NCI-H1694 treated with DMSO at 0.1 percent for 48 hours (cell line): ENCODE results near the gene GRB2.
"Not testable (repeated sequence)": the region's sequence is repeated elsewhere in the genome, so short reads cannot be mapped to it uniquely, and the experiment has no call there.

ENCODE experiments used
- DNase-seq: peaks from one replicate; lab custom pipeline; 2025; lab: John Stamatoyannopoulos, UW

GRB2 gene

GRCh38 chr17:75405365-75406221, at the start of gene GRB2:
Gene GRB2 (minus strand): TSS chr17:75405678. CDS start chr17:75393628, 12,050 bp downstream.
- peak; percentile 87 for DNase-seq

DNA sequence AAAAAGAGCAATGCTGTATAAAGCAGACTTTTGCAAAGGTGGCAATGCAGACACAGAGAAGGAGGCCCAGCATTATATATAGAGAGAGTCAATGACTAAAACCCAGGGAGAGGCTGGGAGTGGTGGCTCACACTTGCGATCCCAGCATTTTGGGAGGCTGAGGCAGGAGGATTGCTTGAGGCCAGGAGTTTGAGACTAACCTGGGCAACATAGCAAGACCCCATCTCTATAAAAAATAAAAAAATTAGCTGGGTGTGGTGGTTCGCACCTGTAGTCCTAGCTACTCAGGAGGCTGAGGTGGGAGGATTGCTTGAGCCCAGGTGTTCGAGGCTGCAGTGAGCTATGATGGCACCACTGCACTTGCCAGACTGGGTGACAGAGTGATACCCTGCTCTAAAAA, 49.2 kb upstream of the GRB2 start:
- DNase-seq: not testable (repeated sequence)

DNA sequence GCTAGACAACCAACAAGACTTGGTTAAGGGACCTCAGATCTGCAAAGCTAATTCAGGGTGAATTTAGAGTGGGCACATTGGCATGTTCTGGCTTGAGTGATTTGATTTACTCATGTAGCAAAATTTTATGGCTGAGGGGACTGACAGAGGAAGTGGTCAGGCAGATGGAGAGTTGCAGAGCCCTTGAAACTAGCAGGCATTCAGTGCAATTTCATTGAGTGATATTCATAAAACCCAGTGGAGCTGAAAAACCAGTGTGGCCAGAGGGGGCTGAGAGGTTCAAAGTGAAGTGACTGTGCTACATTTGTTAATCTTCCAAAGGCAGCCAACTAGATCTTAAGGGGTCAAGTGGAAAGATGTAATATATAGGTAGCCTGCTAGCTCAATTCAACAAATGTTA, 48.7 kb upstream of the GRB2 start:
- no peak for DNase-seq

- DNase-seq: no peak
Measured at GRCh38 chr17:75450270-75450669, 44.8 kb upstream of the GRB2 start.

GRCh38 chr17:75447951-75448856, 42.7 kb upstream of the GRB2 start:
- no peak for DNase-seq

DNA sequence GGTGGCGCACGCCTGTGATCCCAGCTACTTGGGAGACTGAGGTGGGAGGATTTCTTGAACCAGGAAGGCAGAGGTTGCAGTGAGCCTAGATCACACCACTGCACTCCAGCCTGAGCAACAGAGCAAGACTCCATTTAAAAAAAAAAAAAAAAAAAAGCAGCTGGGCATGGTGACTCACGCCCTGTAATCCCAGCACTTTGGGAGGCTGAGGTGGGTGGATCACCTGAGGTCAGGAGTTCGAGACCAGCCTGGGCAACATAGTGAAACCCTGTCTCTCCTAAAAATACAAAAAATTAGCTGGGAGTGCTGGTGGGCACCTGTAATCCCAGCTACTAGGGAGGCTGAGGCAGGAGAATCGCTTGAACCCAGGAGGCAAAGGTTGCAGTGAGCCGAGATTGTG, 40.4 kb upstream of the GRB2 start:
- DNase-seq: not testable (repeated sequence)

- no peak for DNase-seq
Measured at GRCh38 chr17:75445296-75445695, 39.8 kb upstream of the GRB2 start.

DNA sequence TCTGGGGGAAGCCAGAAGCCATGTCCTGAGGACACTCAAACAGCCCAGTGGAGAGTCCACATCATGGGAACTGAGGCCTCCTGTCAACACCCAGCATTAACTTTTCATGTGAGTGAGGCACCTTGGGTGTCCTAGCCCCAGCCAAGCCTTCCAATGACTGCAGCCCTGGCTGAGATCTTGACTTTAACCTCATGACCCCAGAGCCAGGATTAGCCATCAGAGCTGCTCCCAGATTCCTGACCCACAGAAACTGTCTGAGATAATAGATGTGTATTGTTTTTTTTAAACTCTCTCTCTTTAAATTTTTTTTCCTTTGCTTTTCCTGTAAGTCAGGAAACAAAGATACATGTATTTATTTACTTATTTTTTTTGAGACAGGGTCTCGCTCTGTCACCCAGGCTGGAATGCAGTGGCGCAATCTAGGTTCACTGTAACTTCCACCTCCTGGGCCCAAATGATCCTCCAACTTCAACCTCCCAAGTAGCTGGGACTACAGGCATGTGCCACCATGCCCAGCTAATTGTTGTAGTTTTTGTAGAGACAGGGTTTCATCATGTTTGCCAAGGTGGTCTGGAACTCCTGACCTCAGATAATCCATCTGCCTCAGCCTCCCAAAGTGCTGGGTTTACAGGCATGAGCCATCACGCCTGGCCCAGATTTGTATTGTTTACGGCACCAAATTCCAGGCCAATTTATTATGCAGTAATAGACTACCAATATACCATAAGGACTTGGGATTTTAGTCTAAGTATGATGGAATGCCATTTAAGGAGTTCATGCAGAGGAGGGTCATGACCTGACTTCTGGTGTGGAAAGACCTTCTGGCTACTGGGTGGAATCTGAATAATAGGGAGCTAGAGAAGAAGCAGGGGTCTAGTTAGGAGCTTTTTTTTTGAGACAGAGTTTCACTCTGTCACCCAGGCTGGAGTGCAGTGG, 37.0 kb upstream of the GRB2 start:
- no peak for DNase-seq

DNA sequence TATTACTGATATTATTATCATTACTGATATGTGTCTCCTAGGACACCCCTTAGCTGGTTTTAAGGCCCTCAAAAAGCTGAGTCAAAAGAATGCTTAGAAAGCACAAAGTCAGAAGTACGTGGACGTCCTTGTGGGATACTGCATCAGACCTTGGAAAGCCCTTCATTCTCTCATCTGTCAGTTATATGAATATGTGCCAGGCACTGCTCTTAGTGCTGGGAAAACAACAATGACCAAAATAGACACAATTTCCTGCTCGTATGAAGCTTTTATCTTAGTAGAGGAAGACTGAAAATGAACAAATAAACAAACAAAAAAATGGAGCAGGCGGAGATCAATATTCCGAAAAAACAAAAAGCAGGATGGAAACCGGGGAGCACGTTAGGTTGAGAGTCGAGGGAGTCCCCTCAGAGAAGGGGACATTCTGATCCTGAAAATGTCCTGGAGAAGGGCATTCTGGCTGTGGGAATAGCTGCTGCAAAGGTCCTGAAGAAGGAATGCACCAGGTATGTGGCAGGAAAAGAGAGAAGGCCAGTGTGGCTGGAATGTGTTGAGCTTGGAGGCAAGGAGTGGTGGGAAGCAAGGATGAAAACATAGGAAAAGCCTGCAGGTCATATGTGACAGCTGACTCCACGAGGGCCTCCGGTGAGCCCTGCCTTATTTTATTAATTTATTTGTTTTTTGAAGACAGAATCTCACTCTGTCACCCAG, 35.4 kb upstream of the GRB2 start:
- DNase-seq: no peak

DNA sequence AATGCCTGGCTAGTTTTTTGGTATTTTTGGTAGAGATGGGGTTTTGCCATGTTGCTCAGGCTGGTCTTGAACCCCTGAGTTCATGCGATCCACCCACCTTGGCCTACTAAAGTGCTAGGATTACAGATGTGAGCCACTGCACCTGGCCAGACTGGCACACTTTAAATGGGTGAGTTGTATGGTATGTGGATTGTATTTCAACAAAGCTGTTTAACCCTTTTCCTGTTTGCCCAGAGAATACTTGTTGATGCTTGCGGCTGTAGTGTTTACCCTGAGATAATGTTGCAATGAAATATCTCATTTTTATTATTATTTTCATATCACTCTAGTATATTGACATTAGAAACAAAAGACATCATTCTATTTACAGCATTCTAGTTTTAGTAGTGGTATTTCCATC, 33.8 kb upstream of the GRB2 start:
- DNase-seq: no peak

- DNase-seq: not testable (repeated sequence)
Measured at GRCh38 chr17:75437404-75437803, 31.9 kb upstream of the GRB2 start.

DNA sequence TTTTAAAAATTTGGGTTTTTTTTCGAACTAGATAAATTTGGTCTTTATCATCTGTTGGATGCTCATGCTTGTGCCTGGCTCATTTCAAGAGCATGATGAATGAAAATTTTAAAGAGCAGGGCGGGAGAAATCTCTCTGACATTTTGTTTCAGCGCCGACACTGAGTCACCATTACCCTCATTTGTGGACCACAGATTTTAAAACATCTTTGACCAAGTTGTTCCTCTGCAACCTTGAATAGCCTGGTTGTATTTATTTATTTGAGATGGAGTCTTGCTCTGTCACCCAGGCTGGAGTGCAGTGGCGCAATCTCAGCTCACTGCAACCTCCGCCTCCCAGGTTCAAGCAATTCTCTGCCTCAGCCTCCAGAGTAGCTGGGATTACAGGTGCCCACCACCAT, 29.0 kb upstream of the GRB2 start:
- DNase-seq: not testable (repeated sequence)

DNA sequence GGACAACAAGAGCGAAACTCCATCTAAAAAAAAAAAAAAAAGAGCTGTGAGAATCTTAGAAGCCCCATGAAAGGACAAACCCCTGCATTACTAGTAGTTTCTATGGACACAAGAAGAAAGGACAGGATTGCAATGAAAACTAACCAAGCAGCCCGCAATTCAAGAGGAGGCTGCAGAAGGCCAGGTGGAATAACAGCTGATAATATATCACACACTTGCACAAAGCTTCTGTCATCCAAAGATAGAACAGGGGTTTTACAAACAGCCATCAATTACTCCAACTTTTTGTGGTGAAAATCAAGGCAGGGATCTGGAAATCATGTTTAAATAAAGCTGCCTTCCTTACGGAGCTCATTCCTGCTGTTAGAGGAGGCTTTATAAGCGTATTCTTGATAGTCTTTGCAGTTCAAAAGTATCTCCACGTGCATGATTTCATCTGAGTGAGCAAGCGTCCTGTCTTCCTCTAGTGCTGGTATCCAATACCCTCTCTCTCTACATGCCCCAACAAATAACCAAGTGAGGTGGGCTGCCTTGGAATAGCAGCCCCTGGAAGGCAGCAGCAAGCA, 27.8 kb upstream of the GRB2 start:
- DNase-seq: no peak

GRCh38 chr17:75430159-75430974, 24.9 kb upstream of the GRB2 start:
- DNase-seq: no peak

DNA sequence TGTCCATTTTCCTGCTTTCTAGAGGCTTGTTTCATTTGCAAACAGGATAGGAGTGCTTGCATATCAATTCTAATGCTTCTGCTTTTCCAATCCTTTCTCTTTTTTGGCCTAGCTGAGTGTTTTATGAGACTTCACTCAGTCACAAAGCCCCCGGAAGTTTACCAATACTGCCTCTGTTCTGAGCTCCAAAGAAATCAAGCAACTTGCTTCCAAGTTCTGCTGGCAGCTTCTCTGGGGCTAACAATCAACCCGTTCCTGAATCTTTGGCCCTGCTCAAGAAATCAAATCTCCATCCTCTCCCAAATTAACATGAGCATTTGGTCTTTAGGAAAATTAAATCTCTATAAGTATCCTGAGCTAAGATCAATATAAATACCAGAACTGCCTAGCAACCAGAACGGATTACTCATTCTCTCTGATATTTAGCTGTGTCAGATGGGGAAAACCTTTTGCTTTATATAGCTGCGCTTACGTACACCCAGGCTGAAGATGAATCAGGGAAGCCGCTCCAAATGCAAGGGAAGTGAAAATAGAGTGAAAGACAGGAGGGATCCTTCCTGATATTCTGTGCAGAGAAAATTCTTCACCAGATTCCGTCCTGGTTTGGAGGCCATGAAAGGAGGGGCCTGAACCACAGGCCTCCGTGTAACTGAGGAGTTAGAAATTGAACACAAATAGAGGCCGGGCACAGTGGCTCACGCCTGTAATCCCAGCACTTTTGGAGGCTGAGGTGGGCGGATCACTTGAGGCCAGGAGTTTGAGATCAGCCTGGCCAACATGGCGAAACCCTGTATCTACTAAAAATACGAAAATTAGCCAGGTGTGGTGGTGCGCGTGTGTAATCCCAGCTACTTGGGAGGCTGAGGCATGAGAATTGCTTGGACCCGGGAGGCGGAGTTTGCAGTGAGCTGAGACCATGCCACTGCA, 23.3 kb upstream of the GRB2 start:
- DNase-seq: no peak

- DNase-seq: no peak
Measured at GRCh38 chr17:75418531-75418930, 13.1 kb upstream of the GRB2 start.

- no peak for DNase-seq
Measured at GRCh38 chr17:75417054-75417580, 11.6 kb upstream of the GRB2 start.

DNA sequence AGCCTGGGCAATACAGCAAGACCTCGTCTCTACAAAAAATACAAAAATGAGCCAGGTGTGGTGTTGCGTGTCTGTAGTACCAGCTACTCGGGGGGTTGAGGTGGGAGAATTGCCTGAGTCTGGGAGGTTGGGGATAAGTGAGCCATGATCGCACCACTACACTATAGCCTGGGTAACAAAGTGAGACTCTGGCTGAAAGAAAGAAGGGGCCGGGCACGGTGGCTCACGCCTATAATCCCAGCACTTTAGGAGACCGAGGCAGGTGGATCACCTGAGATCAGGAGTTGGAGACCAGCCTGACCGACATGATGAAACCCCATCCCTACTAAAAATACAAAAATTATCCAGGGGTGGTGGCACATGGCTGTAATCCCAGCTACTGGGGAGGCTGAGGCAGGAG, 10.5 kb upstream of the GRB2 start:
- no peak for DNase-seq

- no peak for DNase-seq
Measured at GRCh38 chr17:75414488-75414887, 9.0 kb upstream of the GRB2 start.
